MG63 (cell line): ENCODE results near the gene TOP3B. TPM values are rescaled to one million over a fixed set of nuclear protein-coding genes. Genes with fewer than 3 reads are reported as not detected.

Experiments used
- DNase-seq: peaks from one replicate; pipeline ENCODE4 v3.0.0-alpha.2; 2020
- H3K27me3 ChIP-seq: fragments of 250-450 bp; sonication (Bioruptor Pico); 2 replicates; pipeline ENCODE4 v1.5.1; 2020; ENCODE audit warnings: mild to moderate bottlenecking, moderate library complexity
- H3K36me3 ChIP-seq: fragments of 250-450 bp; sonication (Bioruptor Pico); 2 replicates; pipeline ENCODE4 v1.5.1; 2020; ENCODE audit warnings: mild to moderate bottlenecking, moderate library complexity
- H3K4me3 ChIP-seq: fragments of 250-450 bp; sonication (Bioruptor Pico); 2 replicates; pipeline ENCODE4 v1.5.1; 2020; ENCODE audit warnings: mild to moderate bottlenecking, moderate library complexity
- H3K9me3 ChIP-seq: fragments of 250-450 bp; sonication (Bioruptor Pico); 2 replicates; pipeline ENCODE4 v1.5.1; 2020; ENCODE audit warnings: mild to moderate bottlenecking, moderate library complexity
- total RNA-seq: library from RNA; depleted of rRNA; stranded (reverse); fragments of >200 nt; shearing (Covaris generic); gene quantifications from 2 replicates; pipeline ENCODE4 v1.2.3, GENCODE V29; 2014; ENCODE audit warnings: low replicate concordance

TOP3B gene
- total RNA-seq, 1 experiment from 2014 or later = 35.8 TPM

DNA sequence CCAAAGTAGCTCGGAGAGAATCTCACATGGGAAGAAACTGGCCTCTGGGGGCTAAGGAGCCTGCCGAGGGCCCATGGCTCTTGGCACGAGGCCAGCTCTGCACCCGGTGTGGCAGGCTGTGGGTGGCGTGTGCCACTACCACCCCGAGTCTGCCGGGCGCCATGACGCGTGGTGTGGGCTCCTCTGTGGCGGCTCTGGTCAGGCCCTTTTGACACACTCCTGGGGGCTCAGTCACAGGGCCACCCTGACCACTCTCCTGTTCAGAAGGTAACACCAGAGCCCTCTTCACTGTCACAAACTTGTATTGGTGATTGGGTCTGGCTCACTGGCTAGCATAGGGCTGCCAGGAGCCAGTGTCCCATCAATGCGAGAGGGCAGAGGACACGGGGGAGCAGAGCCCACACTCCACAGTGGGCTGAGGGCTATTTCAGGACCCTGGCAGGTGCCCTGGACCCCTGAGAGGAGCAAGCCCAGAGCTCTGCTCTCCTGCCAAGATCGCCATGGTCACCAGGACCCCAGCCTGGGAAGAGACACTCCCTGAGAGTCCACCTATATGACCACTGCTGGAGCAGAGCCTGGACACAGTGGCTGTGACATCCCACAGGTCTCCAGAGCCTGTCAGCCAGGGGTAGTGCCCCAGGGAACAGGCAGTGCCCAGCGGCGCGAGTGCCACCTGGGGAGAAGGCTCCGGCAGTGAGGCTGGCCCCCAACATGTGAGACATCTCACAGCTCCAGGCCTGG is 21.3 kb downstream of the TOP3B start:
- Histone ChIP-seq H3K36me3 (peaks cover 26% of the 10 kb centered on the region), H3K27me3 (no peaks in the 10 kb centered on the region), H3K9me3 (no peaks in the 10 kb centered on the region), H3K4me3 (no peak overlapping the region)
- no peak for DNase-seq

DNA sequence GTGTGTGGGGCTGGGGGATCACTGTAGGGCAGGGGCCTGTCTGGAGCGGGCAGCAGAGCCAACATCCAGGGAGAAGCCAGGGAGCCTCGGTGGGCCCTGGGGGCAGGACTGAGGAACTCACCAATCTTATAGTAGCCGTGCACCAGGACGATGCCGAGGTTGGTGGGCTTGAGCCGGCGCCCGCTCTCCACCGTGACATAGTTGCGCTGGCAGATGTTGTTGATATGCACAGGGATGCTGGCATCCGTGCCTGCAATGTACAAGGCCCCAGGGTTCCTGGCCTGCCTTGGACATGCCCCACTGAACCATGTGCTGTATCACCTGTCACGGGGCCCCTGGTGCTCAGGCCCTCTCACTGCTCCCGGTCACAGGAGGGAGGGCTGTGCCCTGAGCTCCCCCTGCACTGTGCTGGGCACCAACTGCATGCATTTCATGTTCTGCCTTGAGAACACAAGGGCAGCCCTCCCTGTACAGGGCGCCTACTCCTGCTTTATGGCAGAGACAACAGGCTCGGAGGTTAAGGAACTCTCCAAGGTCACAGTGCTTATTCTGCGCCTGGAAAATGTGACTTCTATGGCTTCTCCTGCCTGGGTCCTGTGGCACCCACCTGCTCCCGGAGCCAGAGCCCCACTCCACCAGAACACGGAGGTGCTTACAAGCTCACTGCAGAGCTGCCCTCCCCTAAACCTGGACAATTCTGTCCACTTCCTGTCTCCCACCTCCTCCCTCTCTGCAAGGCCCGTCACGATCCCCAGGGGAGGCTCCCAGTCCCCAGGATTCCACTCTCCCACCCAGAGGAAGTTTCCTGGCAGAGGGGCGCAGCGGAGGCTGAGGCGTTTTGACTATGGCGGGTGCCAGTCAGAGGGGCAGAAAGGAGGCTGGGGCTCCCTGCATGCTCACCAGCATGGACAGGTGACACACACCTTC is 22.1 kb downstream of the TOP3B start:
- Histone ChIP-seq H3K27me3 (no peaks in the 10 kb centered on the region), H3K36me3 (peaks cover 26% of the 10 kb centered on the region), H3K9me3 (no peaks in the 10 kb centered on the region), H3K4me3 (no peak overlapping the region)
- no peak for DNase-seq

DNA sequence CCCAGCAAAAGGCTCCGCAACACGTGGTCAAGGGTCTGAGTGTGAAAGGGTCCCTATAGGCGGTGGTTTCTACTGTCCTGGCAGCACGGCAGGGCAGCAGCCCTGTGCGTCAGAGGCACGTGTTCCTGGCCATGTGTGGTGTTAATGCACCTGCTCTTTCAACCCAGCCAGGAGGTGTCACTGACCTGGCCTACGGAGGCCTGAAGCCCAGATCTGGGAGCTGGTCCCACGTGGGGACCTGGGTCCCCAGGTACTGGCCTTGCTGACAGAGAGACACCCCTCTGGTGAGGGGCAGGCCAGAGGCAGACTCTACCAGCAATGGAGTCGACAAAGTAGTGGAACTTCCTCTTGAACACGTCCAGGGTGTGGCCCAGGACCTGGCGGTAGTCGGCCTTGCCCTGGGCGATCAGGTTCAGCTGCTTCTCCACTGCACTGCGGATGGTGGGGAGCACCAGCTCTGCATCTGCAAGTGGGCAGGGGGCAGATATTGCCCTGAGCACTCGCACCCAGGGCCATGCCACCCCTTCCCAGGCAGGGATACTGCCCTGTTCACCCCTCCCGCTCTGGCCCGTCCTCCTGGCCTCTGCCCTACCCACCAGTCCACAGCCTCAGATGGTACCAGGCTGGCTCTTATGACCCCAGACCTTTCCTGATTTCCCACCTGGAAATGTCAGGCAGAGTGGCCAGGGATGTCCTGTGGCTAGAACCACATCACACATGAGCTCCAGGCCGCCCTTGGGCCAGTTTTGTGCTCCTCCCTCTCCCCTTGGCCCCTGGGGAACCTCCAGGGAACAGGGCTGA is 23.1 kb downstream of the TOP3B start:
- Histone ChIP-seq H3K4me3 (no peak overlapping the region), H3K36me3 (peaks cover 25% of the 10 kb centered on the region), H3K27me3 (no peaks in the 10 kb centered on the region), H3K9me3 (no peaks in the 10 kb centered on the region)
- DNase-seq = no peak

DNA sequence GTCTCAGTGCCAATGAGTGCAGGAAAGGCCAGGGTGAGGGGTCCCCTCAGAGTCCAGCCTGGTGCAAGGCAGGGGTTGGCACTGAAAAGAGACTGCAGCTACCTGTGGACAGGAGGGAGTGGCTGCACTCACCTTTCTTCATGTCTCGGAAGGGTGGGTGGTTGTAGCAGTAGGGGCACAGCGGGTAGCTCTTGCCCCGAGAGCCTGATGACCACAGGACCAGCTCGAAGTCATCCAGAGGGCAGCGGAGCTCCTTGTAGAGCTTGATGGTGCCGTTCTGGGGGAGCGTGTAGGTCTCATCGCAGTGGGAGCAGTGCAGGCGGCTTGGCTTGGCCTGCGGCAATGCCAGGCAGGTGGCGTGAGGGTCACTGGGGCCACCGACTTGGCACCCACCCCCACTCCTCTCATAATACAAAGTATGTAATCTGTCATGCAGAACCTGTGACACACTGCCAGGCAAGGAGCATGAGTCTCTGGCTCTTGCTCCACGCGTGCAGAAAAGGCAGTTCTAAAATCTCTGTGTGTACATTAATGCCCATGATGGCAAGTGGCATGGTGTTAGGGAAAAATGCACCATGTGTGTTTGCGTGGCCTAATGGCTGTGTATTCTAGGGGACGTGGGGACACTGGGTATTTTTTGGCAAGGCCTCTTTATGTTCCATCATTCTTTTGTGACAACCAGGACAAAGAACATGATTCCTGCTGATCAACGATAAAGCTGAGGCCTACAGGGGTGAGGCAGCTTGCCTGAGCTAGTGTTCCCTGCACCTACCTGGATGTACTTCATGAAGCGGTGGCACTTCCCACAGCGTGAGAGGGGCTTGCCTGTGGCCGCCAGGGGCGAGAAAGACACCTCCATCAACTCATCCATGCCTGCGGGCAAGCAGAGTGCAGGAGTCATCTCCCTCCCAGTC is 24.0 kb downstream of the TOP3B start:
- DNase-seq = no peak
- H3K36me3 ChIP-seq = peaks cover 20% of the 10 kb centered on the region
- H3K27me3 ChIP-seq = no peaks in the 10 kb centered on the region
- no peaks in the 10 kb centered on the region for H3K9me3 ChIP-seq
- no peak overlapping the region for H3K4me3 ChIP-seq

DNA sequence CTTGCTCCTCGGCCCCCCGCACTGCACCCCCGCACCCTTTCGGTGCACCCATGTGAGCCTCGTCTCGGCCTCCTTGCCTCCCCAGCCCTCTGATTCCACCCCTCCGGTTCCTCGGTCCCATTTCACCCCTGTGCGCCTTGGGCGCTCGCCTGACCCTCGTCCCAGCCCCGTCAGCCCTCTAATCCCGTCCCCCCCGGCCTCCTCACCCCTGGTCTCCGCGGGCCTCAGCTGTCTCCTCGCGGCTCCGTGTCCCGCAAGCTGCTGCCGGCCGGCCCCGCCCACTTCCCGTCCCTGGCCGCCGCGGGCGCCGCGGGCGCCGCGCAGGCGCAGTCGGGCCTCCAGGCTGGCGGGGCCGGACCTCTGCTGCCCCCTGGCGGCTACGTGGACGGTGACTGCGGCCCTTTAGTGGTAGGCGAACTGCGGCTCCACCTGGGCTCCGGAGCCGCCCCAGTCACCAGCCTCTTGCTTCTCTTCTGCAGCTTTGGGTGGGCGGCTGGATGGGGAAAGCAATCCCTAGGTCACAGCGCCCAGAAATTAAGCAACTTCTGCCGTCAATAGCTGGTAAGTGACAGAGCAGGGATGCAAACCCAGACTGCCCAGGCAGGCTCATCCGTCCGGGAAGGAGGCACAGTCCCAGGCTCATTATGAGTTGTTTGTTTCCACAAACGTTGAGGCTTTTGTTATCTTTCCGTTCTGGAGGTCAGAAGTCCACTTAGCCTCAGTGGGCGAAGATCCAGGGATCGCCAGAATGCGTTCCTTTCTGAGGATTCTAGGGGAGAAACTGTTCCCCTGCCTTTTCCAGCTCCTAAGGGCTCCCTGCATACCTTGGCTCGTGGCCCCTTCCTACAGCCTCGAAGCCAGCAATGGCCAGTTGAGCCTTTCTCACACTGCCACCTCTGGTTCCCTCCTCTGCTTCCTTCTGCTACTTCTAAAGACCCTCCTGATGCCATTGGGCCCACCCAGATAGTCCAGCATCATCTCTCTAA is 29.7 kb downstream of the TOP3B start, which contains the start of gene PPM1F:
Gene PPM1F, minus strand, starts transcription at position 263 of the 986 bp plus-strand sequence. CDS start 6,800 bp downstream, outside the sequence.
- H3K36me3 ChIP-seq = peaks cover 4% of the 10 kb centered on the region; the same call in 1 of the 2 replicates
- peak within 1 kb of the TSS; percentile 79 for H3K4me3 ChIP-seq
- peak; percentile 77 for DNase-seq
- no peaks in the 10 kb centered on the region for H3K27me3 ChIP-seq
- H3K9me3 ChIP-seq = no peaks in the 10 kb centered on the region

DNA sequence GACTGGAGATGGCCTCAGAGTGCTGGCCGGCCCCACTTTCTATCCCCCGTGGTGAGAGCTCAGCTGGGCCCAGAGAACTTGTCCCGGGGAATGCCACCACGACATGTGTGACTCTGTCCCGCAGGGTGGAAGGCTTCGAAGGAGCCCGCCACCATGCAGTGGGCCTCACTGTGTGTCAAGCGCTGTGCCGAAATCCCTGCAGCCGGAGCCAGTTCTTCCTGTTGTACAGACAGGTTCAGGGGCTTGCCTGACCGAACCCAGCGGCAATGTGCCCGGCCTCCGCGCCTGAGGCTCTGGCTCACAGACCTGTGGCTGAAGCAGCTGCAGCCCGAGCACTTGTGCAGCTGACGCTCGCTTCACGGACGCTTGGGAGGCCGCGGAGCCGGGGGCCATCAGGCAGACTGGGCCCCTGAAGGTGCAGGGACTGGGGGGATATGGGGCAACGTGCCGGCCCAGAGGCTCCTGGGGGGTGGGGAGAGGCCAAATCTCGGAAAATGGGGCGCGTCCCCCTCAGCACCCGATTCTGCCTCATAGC is 30.6 kb downstream of the TOP3B start:
- Histone ChIP-seq H3K27me3 (no peaks in the 10 kb centered on the region), H3K9me3 (no peaks in the 10 kb centered on the region), H3K4me3 (peak overlapping the region; percentile 79), H3K36me3 (peaks cover 4% of the 10 kb centered on the region; the same call in 1 of the 2 replicates)
- DNase-seq = peak; percentile 38

DNA sequence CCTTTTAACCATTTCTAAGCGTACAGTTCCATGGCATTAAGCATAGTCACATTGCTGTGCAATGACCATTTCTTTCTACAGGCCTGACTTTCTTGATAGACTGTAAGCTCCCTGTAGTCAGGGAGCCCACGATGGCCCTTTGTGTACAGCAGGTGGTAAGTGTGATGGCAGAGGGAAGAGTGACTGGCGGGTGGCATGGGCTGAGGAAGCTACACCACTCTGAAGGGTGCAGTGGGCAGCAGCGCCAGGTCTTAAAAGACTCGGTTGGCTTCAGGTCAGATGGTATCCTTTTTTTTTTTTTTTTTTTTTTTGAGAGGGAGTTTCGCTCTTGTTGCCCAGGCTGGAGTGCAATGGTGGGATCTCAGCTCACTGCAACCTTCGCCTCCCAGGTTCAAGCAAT is 31.5 kb downstream of the TOP3B start:
- peaks cover 5% of the 10 kb centered on the region; the same call in 1 of the 2 replicates for H3K36me3 ChIP-seq
- no peak overlapping the region for H3K4me3 ChIP-seq
- DNase-seq = no peak
- H3K9me3 ChIP-seq = no peaks in the 10 kb centered on the region
- H3K27me3 ChIP-seq = no peaks in the 10 kb centered on the region

DNA sequence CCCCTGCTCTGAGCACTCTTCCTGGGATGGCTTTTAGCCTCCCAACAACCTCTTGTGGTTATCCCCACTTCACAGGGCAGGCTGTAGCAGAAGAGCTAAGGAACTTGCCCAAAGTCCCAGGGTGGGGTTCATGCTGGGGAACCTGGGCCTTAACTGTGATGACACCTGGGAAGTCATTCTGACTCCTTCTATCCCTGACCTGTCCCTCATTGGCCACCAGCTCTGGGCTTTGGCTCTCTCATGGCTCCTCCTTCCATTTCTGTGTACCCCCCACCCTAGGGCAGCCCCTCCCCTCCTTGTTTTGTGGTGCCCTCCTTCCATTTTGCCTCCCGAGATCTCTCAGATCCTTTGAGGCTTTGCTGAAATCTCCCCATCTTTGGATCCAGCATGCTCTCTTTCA is 32.6 kb downstream of the TOP3B start:
- peaks cover 15% of the 10 kb centered on the region for H3K36me3 ChIP-seq
- no peaks in the 10 kb centered on the region for H3K9me3 ChIP-seq
- no peak for DNase-seq
- H3K27me3 ChIP-seq = no peaks in the 10 kb centered on the region
- H3K4me3 ChIP-seq = no peak overlapping the region

DNA sequence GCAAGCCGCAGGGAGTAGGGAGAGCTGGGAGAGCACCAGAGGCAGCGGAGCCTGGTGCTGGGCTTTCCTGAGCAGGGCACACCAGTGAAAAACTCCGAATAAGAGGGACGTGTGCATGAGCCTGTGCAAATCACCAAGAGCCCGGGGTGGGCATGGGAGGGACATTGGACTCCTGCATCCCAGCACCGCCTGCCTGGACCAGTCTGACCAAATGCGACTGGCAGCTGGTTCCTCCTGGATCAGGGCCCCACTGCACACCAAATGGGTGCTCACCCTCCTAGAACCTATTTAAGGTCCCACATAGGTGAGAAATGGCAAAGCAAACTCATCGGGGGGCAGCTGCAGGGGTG is 33.0 kb downstream of the TOP3B start:
- no peak for DNase-seq
- no peak overlapping the region for H3K4me3 ChIP-seq
- no peaks in the 10 kb centered on the region for H3K27me3 ChIP-seq
- peaks cover 19% of the 10 kb centered on the region for H3K36me3 ChIP-seq
- no peaks in the 10 kb centered on the region for H3K9me3 ChIP-seq

DNA sequence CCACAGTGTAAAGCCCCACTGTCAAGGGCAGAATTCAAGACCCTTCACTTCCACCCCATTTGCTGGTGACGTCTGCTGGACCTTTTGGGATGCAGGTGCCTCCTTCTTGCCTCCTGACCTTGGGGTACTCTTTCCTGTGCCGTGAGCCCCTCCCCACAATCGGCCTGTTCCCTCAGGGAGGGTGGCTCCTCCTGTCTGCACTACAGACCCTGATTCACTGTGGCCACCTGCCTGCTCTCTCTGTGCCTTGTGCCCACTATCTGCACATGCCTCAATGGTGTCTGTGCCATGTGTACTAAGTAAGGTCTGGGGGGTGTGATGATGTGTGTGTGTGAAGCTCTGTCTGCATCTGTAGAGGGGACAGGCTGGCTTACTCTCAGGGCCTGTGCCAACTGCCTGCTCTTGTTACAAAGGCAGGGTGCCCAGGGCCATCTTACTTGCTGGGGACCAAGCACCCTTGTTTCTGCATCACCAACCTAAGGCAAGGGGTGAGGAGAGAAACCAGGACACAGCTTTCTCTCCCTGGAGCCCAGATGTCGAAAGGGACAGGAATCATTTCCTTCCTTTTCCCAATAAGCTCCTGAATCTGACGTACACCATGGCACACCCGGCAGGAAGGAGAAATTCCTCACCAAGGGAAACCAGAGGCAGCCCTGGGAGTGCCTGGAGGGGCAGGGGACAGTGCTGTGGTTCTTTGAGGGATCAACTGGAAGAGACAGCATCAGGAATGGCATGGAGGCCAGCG is 33.6 kb downstream of the TOP3B start:
- Histone ChIP-seq H3K36me3 (peaks cover 20% of the 10 kb centered on the region), H3K27me3 (no peaks in the 10 kb centered on the region), H3K4me3 (no peak overlapping the region), H3K9me3 (no peaks in the 10 kb centered on the region)
- no peak for DNase-seq

DNA sequence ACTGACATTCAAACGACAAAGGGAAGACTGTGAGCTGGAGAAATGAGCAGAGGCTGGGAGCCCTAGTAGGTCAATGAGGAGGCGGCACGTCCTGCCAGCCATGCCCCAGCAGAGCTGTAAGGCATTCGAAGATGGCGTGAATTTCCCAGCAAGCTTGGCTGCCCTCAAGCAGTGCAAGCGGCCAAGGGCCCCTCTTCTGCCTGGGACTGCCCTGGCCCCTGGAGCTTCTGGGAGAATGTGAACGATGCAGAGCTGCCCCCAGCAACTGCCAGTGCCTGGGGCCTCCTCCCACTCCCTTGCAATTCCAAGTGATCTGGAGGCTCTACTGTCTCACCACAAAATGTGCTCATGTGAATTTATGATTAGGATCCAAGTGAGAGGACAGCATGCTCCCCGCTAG is 34.2 kb downstream of the TOP3B start:
- DNase-seq = no peak
- Histone ChIP-seq H3K27me3 (no peaks in the 10 kb centered on the region), H3K4me3 (no peak overlapping the region), H3K36me3 (peaks cover 20% of the 10 kb centered on the region), H3K9me3 (no peaks in the 10 kb centered on the region)

DNA sequence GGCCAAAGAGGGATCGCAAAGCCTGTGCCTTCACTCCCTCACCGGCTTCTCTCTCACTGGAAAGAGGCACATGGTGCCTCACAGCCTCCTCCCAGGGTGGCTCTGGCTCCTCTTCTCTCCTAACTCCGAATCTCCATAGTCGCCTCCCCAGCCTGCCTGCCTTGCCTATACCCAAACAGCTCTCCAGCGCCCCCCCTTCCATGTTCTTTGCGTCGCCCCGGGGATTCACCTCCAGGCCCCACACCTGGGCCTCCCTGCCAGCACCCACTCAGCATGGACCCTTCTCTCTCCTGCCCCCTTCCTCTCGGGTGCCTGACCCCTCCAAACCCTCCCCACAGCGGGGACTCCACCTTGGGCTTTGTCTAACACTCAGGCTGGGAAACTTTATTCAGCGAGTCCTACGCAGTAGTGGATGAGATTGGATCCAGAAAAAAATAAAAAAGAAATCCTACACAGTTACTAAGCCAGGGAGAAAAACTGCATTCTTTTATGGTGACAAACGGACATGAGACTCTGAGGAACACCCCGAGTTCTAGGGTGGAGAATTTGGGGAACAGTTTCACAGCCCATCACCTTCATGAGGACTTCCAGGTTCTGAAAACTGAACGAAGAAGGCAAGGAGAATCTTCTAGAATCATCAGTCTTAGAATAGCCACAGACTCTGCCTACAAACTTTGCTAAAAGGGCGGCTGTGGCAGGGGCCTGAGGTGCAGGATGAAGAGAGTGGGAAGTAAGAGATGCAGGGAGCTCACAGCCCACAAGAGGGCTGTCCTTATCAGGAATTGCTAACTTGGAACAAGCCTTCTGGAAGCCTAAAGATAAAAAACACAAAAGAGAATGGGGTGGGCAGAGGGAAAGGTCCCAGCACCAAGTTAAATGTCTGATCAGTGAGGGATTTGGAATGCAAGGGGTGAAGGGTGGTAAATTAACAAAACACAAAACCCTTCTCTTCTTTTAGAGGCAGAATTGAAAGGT is 35.3 kb downstream of the TOP3B start:
- no peak overlapping the region for H3K4me3 ChIP-seq
- DNase-seq = no peak
- H3K27me3 ChIP-seq = no peaks in the 10 kb centered on the region
- H3K9me3 ChIP-seq = no peaks in the 10 kb centered on the region
- H3K36me3 ChIP-seq = peaks cover 20% of the 10 kb centered on the region

DNA sequence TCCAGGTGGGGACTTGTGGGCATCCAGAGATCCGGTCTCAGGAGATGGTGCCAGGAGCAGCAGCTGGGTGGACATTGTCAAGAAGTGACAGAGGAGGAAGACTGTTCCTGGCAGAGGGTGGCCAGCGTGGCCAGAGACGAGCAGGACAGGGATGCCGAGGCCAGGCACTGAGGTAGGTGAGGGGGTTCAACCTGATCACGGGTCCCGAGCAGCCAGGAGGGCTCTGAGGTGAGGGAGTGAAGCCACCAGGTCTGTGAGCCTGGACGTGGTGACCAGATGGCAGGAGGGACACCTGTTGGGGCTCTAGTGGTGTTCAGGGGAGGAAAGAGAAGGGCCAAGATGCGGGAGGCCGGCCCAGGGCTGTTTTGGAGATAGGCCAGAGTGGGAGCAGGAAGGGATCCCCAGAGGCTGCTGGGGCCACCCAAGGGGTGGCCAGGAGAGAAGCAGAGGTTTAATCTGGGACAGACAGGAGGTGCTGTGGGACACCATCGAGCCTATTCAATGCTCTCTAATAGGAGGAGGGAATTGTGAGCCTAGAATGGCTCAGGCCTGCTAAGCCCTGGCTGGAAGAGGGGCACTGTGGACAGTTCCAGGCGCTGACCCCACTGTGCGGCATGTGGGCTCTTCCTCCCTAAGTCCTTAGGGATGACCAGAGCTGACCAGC is 36.2 kb downstream of the TOP3B start:
- DNase-seq = no peak
- peaks cover 22% of the 10 kb centered on the region for H3K36me3 ChIP-seq
- H3K9me3 ChIP-seq = no peaks in the 10 kb centered on the region
- H3K27me3 ChIP-seq = no peaks in the 10 kb centered on the region
- H3K4me3 ChIP-seq = no peak overlapping the region
